Right lobe of liver (tissue), 4 donors: ENCODE results near the gene CCDC183.

Experiments
- CTCF ChIP-seq, 4 donors: fragments of 200-600 bp in 3 of 4; fragments of 450-650 bp in 1 of 4; IDR thresholded peaks; one replicate each; pipeline versions ENCODE4 v1.5.1 to v1.8.0; 2016 to 2022; ENCODE audit warnings: antibody characterized with exemption in 4 of 4, mild to moderate bottlenecking in 2 of 4
- POLR2A ChIP-seq: fragments of 450-650 bp; IDR thresholded peaks from one replicate; pipeline ENCODE4 v1.6.1; 2017; ENCODE audit warnings: antibody characterized with exemption, mild to moderate bottlenecking
- donor health status: DM: no; HTN: no; CAD: no.
- donor health status: DM: no; HTN: no; CAD: no.
- donor health status: DM: no; HTN: yes; CAD: no.

- TF ChIP-seq CTCF (IDR thresholded peaks at IDR 0.05) (no peak), POLR2A (no peak)
These were observed 49.5 kb downstream of the CCDC183 start for GRCh38 chr9:136845465-136846260.
